ENCODE measurements around the gene SIGLEC6. TPM values are rescaled to one million over a fixed set of nuclear protein-coding genes. Genes with fewer than 3 reads are reported as not detected.

Gene SIGLEC6
- total and polyA plus RNA-seq, 12 donors = 0.15 to 0.42 (median 0.21) TPM; not detected in 5

DNA sequence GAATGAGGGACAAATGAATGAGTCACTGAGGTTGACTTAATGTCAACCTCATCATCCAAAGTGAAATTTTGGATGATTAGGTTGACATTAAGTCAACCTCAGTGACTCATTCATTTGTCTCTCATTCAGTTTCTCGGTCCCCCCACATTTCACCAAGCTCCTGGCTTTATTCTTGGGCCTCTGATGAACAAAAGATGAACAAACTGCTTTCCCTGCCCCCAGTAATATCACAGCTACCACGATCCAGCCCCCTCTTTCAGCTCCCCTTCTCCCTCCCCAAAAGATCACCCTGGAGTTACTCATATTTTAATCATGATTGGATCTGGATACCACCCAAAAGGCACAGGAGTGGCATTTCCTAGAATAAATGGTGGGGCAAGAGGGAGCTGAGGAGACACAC lies 42.4 kb downstream of the SIGLEC6 start:
- no peak overlapping the region for H3K27ac ChIP-seq
- H3K27me3 ChIP-seq = peaks cover 0 to 43% (median 7%) of the 10 kb centered on the region in 7 donors
- TF ChIP-seq, protein P1, sequence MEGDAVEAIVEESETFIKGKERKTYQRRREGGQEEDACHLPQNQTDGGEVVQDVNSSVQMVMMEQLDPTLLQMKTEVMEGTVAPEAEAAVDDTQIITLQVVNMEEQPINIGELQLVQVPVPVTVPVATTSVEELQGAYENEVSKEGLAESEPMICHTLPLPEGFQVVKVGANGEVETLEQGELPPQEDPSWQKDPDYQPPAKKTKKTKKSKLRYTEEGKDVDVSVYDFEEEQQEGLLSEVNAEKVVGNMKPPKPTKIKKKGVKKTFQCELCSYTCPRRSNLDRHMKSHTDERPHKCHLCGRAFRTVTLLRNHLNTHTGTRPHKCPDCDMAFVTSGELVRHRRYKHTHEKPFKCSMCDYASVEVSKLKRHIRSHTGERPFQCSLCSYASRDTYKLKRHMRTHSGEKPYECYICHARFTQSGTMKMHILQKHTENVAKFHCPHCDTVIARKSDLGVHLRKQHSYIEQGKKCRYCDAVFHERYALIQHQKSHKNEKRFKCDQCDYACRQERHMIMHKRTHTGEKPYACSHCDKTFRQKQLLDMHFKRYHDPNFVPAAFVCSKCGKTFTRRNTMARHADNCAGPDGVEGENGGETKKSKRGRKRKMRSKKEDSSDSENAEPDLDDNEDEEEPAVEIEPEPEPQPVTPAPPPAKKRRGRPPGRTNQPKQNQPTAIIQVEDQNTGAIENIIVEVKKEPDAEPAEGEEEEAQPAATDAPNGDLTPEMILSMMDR (IDR thresholded peaks at IDR 0.05) = no peak
- H3K4me1 ChIP-seq = peaks cover 0 to 8% (median 0%) of the 10 kb centered on the region in 9 donors
- DNase-seq (no peak), ATAC-seq (no peak)
- H3K9me3 ChIP-seq = no peaks in the 10 kb centered on the region
- H3K4me3 ChIP-seq = no peak overlapping the region
- WGBS, 2 donors = 46 to 59% methylated on average over 2 of the region's 2 CpGs
- no peaks in the 10 kb centered on the region for H3K36me3 ChIP-seq
- intact Hi-C loops (cut with DNase I) = no loop called here

DNA sequence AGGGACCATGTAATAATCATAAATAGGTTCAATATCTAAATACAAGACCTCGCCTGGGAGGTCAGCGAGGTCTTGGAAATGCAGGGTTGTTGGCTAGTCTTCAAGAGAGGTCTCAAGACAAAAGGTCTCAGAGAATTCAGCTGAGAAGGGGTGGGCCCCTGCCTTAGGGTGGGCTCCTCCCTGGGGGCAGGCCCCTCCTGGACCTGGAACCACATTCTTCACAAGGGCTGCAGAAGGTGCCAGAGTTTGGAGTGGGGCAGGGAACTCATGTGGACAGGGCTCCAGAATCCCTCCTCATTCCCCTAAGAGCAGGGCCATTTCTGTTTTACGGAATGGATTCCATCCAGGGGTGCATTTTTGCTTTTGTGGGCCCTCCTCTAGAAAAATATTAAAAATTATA lies 43.0 kb downstream of the SIGLEC6 start:
- intact Hi-C loops (cut with DNase I) = no loop called here
- TF ChIP-seq, protein P1 (IDR thresholded peaks at IDR 0.05) = no peak
- Histone ChIP-seq H3K4me3 (no peak overlapping the region), H3K36me3 (no peaks in the 10 kb centered on the region), H3K27me3 (peaks cover 0 to 46% (median 11%) of the 10 kb centered on the region in 7 donors), H3K4me1 (peaks cover 0 to 4% (median 0%) of the 10 kb centered on the region in 9 donors), H3K9me3 (no peaks in the 10 kb centered on the region), H3K27ac (no peak overlapping the region)
- DNase-seq = no peak
- no peak for ATAC-seq
- WGBS, 2 donors = 63 to 68% methylated on average over 3 of the region's 3 CpGs

DNA sequence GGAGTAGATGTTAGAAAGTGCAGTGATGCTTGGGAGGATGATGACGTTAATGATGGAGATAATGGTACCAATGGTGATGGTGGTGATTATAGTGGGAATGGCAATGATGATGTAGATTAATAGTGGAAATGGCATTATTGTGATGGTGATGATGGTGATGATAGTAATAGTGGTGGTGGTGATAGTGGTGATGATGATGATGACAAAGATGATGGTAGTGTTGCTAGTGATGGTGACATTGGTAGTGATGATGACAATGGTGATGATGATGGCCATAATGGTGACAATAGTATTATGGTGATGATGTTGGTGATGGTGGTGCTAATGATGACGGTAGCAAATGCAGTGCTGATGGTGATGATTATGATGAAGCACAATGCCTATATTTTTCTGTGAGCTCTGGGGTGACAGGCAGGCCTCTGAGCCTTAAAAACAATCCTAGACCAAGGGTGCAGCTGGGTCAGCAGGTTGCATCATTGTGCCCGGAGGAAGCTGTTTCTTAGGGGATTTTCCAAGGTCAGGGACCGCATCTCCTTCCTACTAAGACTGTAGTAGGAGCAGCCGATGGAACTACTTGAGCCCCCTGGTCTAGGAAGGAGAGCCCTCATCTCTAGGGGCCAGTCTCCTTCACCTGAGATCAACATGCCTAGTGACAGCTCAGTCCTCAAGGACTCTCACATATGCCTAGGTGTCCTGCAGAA lies 45.4 kb downstream of the SIGLEC6 start:
- Histone ChIP-seq H3K36me3 (no peaks in the 10 kb centered on the region), H3K9me3 (no peaks in the 10 kb centered on the region), H3K4me1 (no peaks in the 10 kb centered on the region), H3K4me3 (no peak overlapping the region), H3K27me3 (peaks cover 0 to 56% (median 27%) of the 10 kb centered on the region in 7 donors), H3K27ac (no peak overlapping the region)
- TF ChIP-seq, protein P1 (IDR thresholded peaks at IDR 0.05) = no peak
- DNase-seq (no peak), ATAC-seq (no peak)
- WGBS, 2 donors = 77 to 83% methylated on average over 5 of the region's 5 CpGs
- intact Hi-C loops (cut with DNase I) = no loop called here

GRCh38 chr19:51480590-51480989 lies 50.9 kb downstream of the SIGLEC6 start:
- TF ChIP-seq, protein P1 (IDR thresholded peaks at IDR 0.05) = no peak
- ATAC-seq (no peak), DNase-seq (no peak)
- Histone ChIP-seq H3K27me3 (peaks cover 0 to 57% (median 48%) of the 10 kb centered on the region in 7 donors), H3K9me3 (peaks cover 0 to 6% (median 0%) of the 10 kb centered on the region in 11 donors), H3K4me3 (no peak overlapping the region), H3K36me3 (no peaks in the 10 kb centered on the region), H3K4me1 (no peaks in the 10 kb centered on the region), H3K27ac (no peak overlapping the region)
- intact Hi-C loops (cut with DNase I) = no loop called here
- 33 to 42% methylated on average over 8 of the region's 8 CpGs for WGBS, 2 donors
